H1 (cell line): Measurements from ENCODE around the gene DIP2C. TPM values are rescaled to one million over a fixed set of nuclear protein-coding genes. Genes with fewer than 3 reads are reported as not detected.

Experiments
- CHD7 ChIP-seq: fragments of 300-600 bp; sonication (generic); IDR thresholded peaks from 2 replicates; pipeline ENCODE4 v1.7.1; 2012; ENCODE audit warnings: low read length, moderate library complexity, mild to moderate bottlenecking, inconsistent platforms; ENCODE audit not compliant: insufficient replicate concordance
- CTBP2 ChIP-seq: IDR thresholded peaks from 2 replicates; pipeline ENCODE4 v1.7.0; 2011; ENCODE audit warnings: borderline replicate concordance, mild to moderate bottlenecking, moderate library complexity, mixed read lengths, low read length; ENCODE audit not compliant: insufficient read depth, insufficient read length
- GTF2F1 ChIP-seq: IDR thresholded peaks from 2 replicates; pipeline ENCODE4 v1.6.1; 2012; ENCODE audit warnings: low read depth, low read length, improper control_type of control experiment, borderline replicate concordance
- HDAC6 ChIP-seq: IDR thresholded peaks from one replicate; pipeline ENCODE4 v1.7.1; 2012; ENCODE audit warnings: low read depth, mild to moderate bottlenecking, inconsistent platforms, low read length, moderate library complexity
- JUND ChIP-seq: IDR thresholded peaks from 2 replicates; pipeline ENCODE4 v1.6.1; 2011; ENCODE audit warnings: mild to moderate bottlenecking, improper control_type of control experiment, low read length
- MAX ChIP-seq: IDR thresholded peaks from 2 replicates; pipeline ENCODE4 v1.6.1; 2012; ENCODE audit warnings: inconsistent platforms
- NANOG ChIP-seq: IDR thresholded peaks from 2 replicates; pipeline ENCODE4 v1.6.1; 2011; ENCODE audit warnings: low read length, low read depth, mild to moderate bottlenecking, inconsistent platforms; ENCODE audit not compliant: insufficient read depth, poor library complexity, severe bottlenecking
- SIRT6 ChIP-seq: IDR thresholded peaks from one replicate; pipeline ENCODE4 v1.7.1; 2012; ENCODE audit warnings: low read length, inconsistent platforms
- SP1 ChIP-seq: IDR thresholded peaks from 2 replicates; pipeline ENCODE4 v1.6.1; 2011; ENCODE audit warnings: low read depth, low read length
- polyA plus RNA-seq, 7 experiments: library from polyadenylated mRNA; depleted of rRNA in 3 of 7; stranded (reverse) in 5 of 7; unstranded in 2 of 7; fragments of >200 nt in 5 of 7; fragments of 200-250 nt in 2 of 7; gene quantifications; 1 replicate in 5 of 7; 2 replicates in 1 of 7; 4 replicates in 1 of 7; pipeline versions ENCODE4 v1.2.1 to v1.2.3, GENCODE V29; 2011 to 2013; ENCODE audit warnings: missing spikeins in 2 of 7, mixed read lengths in 2 of 7
- total RNA-seq: library from RNA; stranded (reverse); fragmentation: NEBNext Ultra II Directional; extraction: Animal tissue kit (Norgen Biotek cat#: 25700); gene quantifications from 2 replicates; pipeline ENCODE4 v1.2.1, GENCODE V29; 2021

DIP2C gene
- total and polyA plus RNA-seq, 2 of the 8 experiments (the other 6 are each of a cell fraction or from before 2014, with no cell fraction given), result 3.8 to 9.3 TPM

- no peak for TF ChIP-seq CHD7
- no peak for TF ChIP-seq GTF2F1
- TF ChIP-seq MAX, result peak; percentile 46; the same call in 1 of the 2 replicates
- no peak for TF ChIP-seq HDAC6
- TF ChIP-seq SP1, result no peak
- no peak for TF ChIP-seq SIRT6
- TF ChIP-seq JUND, result no peak
- no peak for TF ChIP-seq NANOG
- TF ChIP-seq CTBP2, result no peak
These were observed at the start of gene DIP2C (continued) for GRCh38 chr10:689452-690371.
